Measurements from ENCODE around the gene PFKFB4.

PFKFB4 gene

GRCh38 chr3:48543271-48543866 lies 13.2 kb downstream of the PFKFB4 start:
- Histone ChIP-seq H3K36me3 (ENCODE audit: control insufficient read depth in 1 of 2, insufficient read depth in 2 of 2, low read length in 2 of 2) (peaks cover 45 to 46% of the 10 kb centered on the region in 2 experiments), H3K79me1 (ENCODE audit: low read length) (no peaks in the 10 kb centered on the region), H2BK5ac (ENCODE audit: low read depth, low read length, poor library complexity) (no peak overlapping the region), H3K27ac (ENCODE audit: low read depth, low read length) (no peak overlapping the region), H3K4me3 (ENCODE audit: low read depth, low read length) (no peak overlapping the region), H3K79me2 (ENCODE audit: control insufficient read depth, insufficient read depth, low read length, poor library complexity) (no peaks in the 10 kb centered on the region), H3K27me3 (ENCODE audit: insufficient read depth, low read length) (no peaks in the 10 kb centered on the region), H2BK120ac (ENCODE audit: insufficient read depth, low read length, poor library complexity) (no peak overlapping the region), H3K9me3 (ENCODE audit: insufficient read depth, low read depth, low read length) (peaks cover 4% of the 10 kb centered on the region), H2AFZ (ENCODE audit: insufficient read depth, low read length, poor library complexity) (no peak overlapping the region), H3K18ac (ENCODE audit: low read length) (no peak overlapping the region), H3K9ac (ENCODE audit: low read length) (no peak overlapping the region), H3K4me1 (ENCODE audit: control insufficient read depth in 1 of 2, insufficient read depth in 2 of 2, low read length in 2 of 2) (no peaks in the 10 kb centered on the region), H2BK12ac (ENCODE audit: low read length) (no peak overlapping the region), H3K4me2 (ENCODE audit: low read length) (no peak overlapping the region), H3K14ac (ENCODE audit: low read length) (no peak overlapping the region), H4K8ac (ENCODE audit: low read depth, low read length) (no peak overlapping the region), H3K4ac (ENCODE audit: low read depth, low read length) (no peak overlapping the region), H3K23ac (ENCODE audit: low read length) (no peak overlapping the region), H4K91ac (ENCODE audit: low read depth, low read length) (no peak overlapping the region), H4K12ac (ENCODE audit: low read depth, low read length) (no peak overlapping the region), H2AK5ac (ENCODE audit: low read length) (no peak overlapping the region)
- DNase-seq, result no peak
- no CpG with 5 or more reads among the region's 9 CpGs for WGBS (ENCODE audit: extremely low coverage, insufficient coverage, insufficient read length)

- Histone ChIP-seq H3K27me3 (ENCODE audit: insufficient read depth, low read length) (no peaks in the 10 kb centered on the region), H2BK120ac (ENCODE audit: insufficient read depth, low read length, poor library complexity) (no peak overlapping the region), H3K4ac (ENCODE audit: low read depth, low read length) (no peak overlapping the region), H2BK5ac (ENCODE audit: low read depth, low read length, poor library complexity) (no peak overlapping the region), H4K12ac (ENCODE audit: low read depth, low read length) (no peak overlapping the region), H3K4me2 (ENCODE audit: low read length) (no peak overlapping the region), H4K8ac (ENCODE audit: low read depth, low read length) (no peak overlapping the region), H3K14ac (ENCODE audit: low read length) (no peak overlapping the region), H3K79me2 (ENCODE audit: control insufficient read depth, insufficient read depth, low read length, poor library complexity) (no peaks in the 10 kb centered on the region), H2BK12ac (ENCODE audit: low read length) (no peak overlapping the region), H3K4me3 (ENCODE audit: low read depth, low read length) (no peak overlapping the region), H3K18ac (ENCODE audit: low read length) (no peak overlapping the region), H2AFZ (ENCODE audit: insufficient read depth, low read length, poor library complexity) (no peak overlapping the region), H3K79me1 (ENCODE audit: low read length) (no peaks in the 10 kb centered on the region), H3K9me3 (ENCODE audit: insufficient read depth, low read depth, low read length) (no peaks in the 10 kb centered on the region), H3K23ac (ENCODE audit: low read length) (no peak overlapping the region), H3K36me3 (ENCODE audit: control insufficient read depth in 1 of 2, insufficient read depth in 2 of 2, low read length in 2 of 2) (peaks cover 47 to 54% of the 10 kb centered on the region in 2 experiments), H3K27ac (ENCODE audit: low read depth, low read length) (no peak overlapping the region), H3K9ac (ENCODE audit: low read length) (no peak overlapping the region), H4K91ac (ENCODE audit: low read depth, low read length) (no peak overlapping the region), H2AK5ac (ENCODE audit: low read length) (no peak overlapping the region), H3K4me1 (ENCODE audit: control insufficient read depth in 1 of 2, insufficient read depth in 2 of 2, low read length in 2 of 2) (no peaks in the 10 kb centered on the region)
- no CpG with 5 or more reads among the region's 12 CpGs for WGBS (ENCODE audit: extremely low coverage, insufficient coverage, insufficient read length)
- no peak for DNase-seq
Measured at GRCh38 chr3:48538451-48538850, 18.2 kb downstream of the PFKFB4 start.

- H3K79me1 ChIP-seq (ENCODE audit: low read length), result no peaks in the 10 kb centered on the region
- H3K36me3 ChIP-seq (ENCODE audit: control insufficient read depth in 1 of 2, insufficient read depth in 2 of 2, low read length in 2 of 2), result peaks cover 43 to 49% of the 10 kb centered on the region in 2 experiments
- no peaks in the 10 kb centered on the region for H3K79me2 ChIP-seq (ENCODE audit: control insufficient read depth, insufficient read depth, low read length, poor library complexity)
- no peak overlapping the region for H3K27ac ChIP-seq (ENCODE audit: low read depth, low read length)
- no peak overlapping the region for H2AK5ac ChIP-seq (ENCODE audit: low read length)
- no peak overlapping the region for H3K14ac ChIP-seq (ENCODE audit: low read length)
- H4K12ac ChIP-seq (ENCODE audit: low read depth, low read length), result no peak overlapping the region
- H2BK120ac ChIP-seq (ENCODE audit: insufficient read depth, low read length, poor library complexity), result no peak overlapping the region
- no CpG with 5 or more reads among the region's 5 CpGs for WGBS (ENCODE audit: extremely low coverage, insufficient coverage, insufficient read length)
- H3K23ac ChIP-seq (ENCODE audit: low read length), result no peak overlapping the region
- no peak overlapping the region for H2AFZ ChIP-seq (ENCODE audit: insufficient read depth, low read length, poor library complexity)
- H3K27me3 ChIP-seq (ENCODE audit: insufficient read depth, low read length), result no peaks in the 10 kb centered on the region
- H3K9ac ChIP-seq (ENCODE audit: low read length), result no peak overlapping the region
- no peaks in the 10 kb centered on the region for H3K9me3 ChIP-seq (ENCODE audit: insufficient read depth, low read depth, low read length)
- no peaks in the 10 kb centered on the region for H3K4me1 ChIP-seq (ENCODE audit: control insufficient read depth in 1 of 2, insufficient read depth in 2 of 2, low read length in 2 of 2)
- no peak overlapping the region for H2BK12ac ChIP-seq (ENCODE audit: low read length)
- no peak overlapping the region for H4K91ac ChIP-seq (ENCODE audit: low read depth, low read length)
- H3K4ac ChIP-seq (ENCODE audit: low read depth, low read length), result no peak overlapping the region
- no peak overlapping the region for H4K8ac ChIP-seq (ENCODE audit: low read depth, low read length)
- no peak overlapping the region for H3K4me3 ChIP-seq (ENCODE audit: low read depth, low read length)
- H2BK5ac ChIP-seq (ENCODE audit: low read depth, low read length, poor library complexity), result no peak overlapping the region
- no peak overlapping the region for H3K4me2 ChIP-seq (ENCODE audit: low read length)
- DNase-seq, result no peak
- H3K18ac ChIP-seq (ENCODE audit: low read length), result no peak overlapping the region
Measured at GRCh38 chr3:48536785-48537184, 19.8 kb downstream of the PFKFB4 start.

GRCh38 chr3:48536116-48536515 lies 20.5 kb downstream of the PFKFB4 start:
- Histone ChIP-seq H3K4me3 (ENCODE audit: low read depth, low read length) (no peak overlapping the region), H3K79me1 (ENCODE audit: low read length) (no peaks in the 10 kb centered on the region), H2AK5ac (ENCODE audit: low read length) (no peak overlapping the region), H3K4me1 (ENCODE audit: control insufficient read depth in 1 of 2, insufficient read depth in 2 of 2, low read length in 2 of 2) (no peaks in the 10 kb centered on the region), H4K91ac (ENCODE audit: low read depth, low read length) (no peak overlapping the region), H2BK120ac (ENCODE audit: insufficient read depth, low read length, poor library complexity) (no peak overlapping the region), H3K9ac (ENCODE audit: low read length) (no peak overlapping the region), H2BK12ac (ENCODE audit: low read length) (no peak overlapping the region), H3K79me2 (ENCODE audit: control insufficient read depth, insufficient read depth, low read length, poor library complexity) (no peaks in the 10 kb centered on the region), H3K4me2 (ENCODE audit: low read length) (no peak overlapping the region), H4K8ac (ENCODE audit: low read depth, low read length) (no peak overlapping the region), H3K14ac (ENCODE audit: low read length) (no peak overlapping the region), H2BK5ac (ENCODE audit: low read depth, low read length, poor library complexity) (no peak overlapping the region), H3K4ac (ENCODE audit: low read depth, low read length) (no peak overlapping the region), H4K12ac (ENCODE audit: low read depth, low read length) (no peak overlapping the region), H3K27ac (ENCODE audit: low read depth, low read length) (no peak overlapping the region), H3K18ac (ENCODE audit: low read length) (no peak overlapping the region), H3K9me3 (ENCODE audit: insufficient read depth, low read depth, low read length) (no peaks in the 10 kb centered on the region), H3K36me3 (ENCODE audit: control insufficient read depth in 1 of 2, insufficient read depth in 2 of 2, low read length in 2 of 2) (peaks cover 43 to 51% of the 10 kb centered on the region in 2 experiments), H2AFZ (ENCODE audit: insufficient read depth, low read length, poor library complexity) (no peak overlapping the region), H3K23ac (ENCODE audit: low read length) (no peak overlapping the region), H3K27me3 (ENCODE audit: insufficient read depth, low read length) (no peaks in the 10 kb centered on the region)
- no CpG with 5 or more reads among the region's 19 CpGs for WGBS (ENCODE audit: extremely low coverage, insufficient coverage, insufficient read length)
- DNase-seq, result no peak

Measured in trophoblast cell (in vitro differentiated cells and primary cell).